ENCODE measurements around the gene OGA.

GRCh38 chr10:101817337-101818118, 716 bp downstream of the OGA start:
- TF ChIP-seq CREB5 (CRISPR knock-in tag; IDR thresholded peaks at IDR 0.05; ENCODE audit: low read depth) (no peak), SNAI2 (CRISPR knock-in tag; IDR thresholded peaks at IDR 0.05) (no peak), RARB (CRISPR knock-in tag; IDR thresholded peaks at IDR 0.05) (no peak), CSRNP3 (CRISPR knock-in tag; IDR thresholded peaks at IDR 0.05) (no peak)
